Osteocyte (in vitro differentiated cells): ENCODE data around the gene FUOM. TPM values are rescaled to one million over a fixed set of nuclear protein-coding genes. Genes with fewer than 3 reads are reported as not detected.
A peak's percentile ranks its signal among the peaks of the same experiment; 100 is the strongest.

Experiments used
- DNase-seq: peaks from one replicate; pipeline ENCODE4 v3.0.0; 2021; ENCODE audit warnings: mixed read lengths; ENCODE audit not compliant: unreplicated experiment; ENCODE audit errors: extremely low spot score
- H3K27ac Mint-ChIP-seq: one replicate; pipeline ENCODE4 v1.8.0; 2021; ENCODE audit warnings: mild to moderate bottlenecking, mixed read lengths; ENCODE audit not compliant: unreplicated experiment
- H3K27me3 Mint-ChIP-seq: one replicate; pipeline ENCODE4 v1.8.0; 2021; ENCODE audit warnings: mixed read lengths; ENCODE audit not compliant: unreplicated experiment
- H3K36me3 Mint-ChIP-seq: one replicate; pipeline ENCODE4 v1.8.0; 2021; ENCODE audit warnings: mixed read lengths; ENCODE audit not compliant: unreplicated experiment
- H3K4me1 Mint-ChIP-seq: one replicate; pipeline ENCODE4 v1.8.0; 2021; ENCODE audit warnings: mixed read lengths; ENCODE audit not compliant: unreplicated experiment
- H3K4me3 Mint-ChIP-seq: one replicate; pipeline ENCODE4 v1.8.0; 2021; ENCODE audit warnings: mild to moderate bottlenecking, moderate library complexity, mixed read lengths; ENCODE audit not compliant: unreplicated experiment
- H3K9me3 Mint-ChIP-seq: one replicate; pipeline ENCODE4 v1.8.0; 2021; ENCODE audit warnings: mixed read lengths; ENCODE audit not compliant: unreplicated experiment
- long read RNA-seq: library from polyadenylated mRNA; unstranded; transcript quantifications from one replicate; pipeline ENCODE4 v2.0.0, GENCODE V29; 2021
- total RNA-seq: library from RNA; stranded (reverse); gene quantifications from 2 replicates; pipeline ENCODE4 v1.2.1, GENCODE V29; 2021
- TF ChIP-seq, protein P1 (sequence below): fragments of 200-600 bp; sonication (generic); IDR thresholded peaks from 2 replicates; pipeline ENCODE4 v1.5.0; 2021; ENCODE audit warnings: antibody characterized with exemption, mild to moderate bottlenecking, moderate library complexity

Gene FUOM
- total RNA-seq, result 20.5 and 24.0 TPM in 2 replicates
- long read RNA-seq, partial matches to known transcripts, result 1 of 4 reads
- long read RNA-seq, other reads (novel, unspliced or antisense), result 1 of 4 reads

GRCh38 chr10:133357285-133358161 lies at the start of gene FUOM:
Gene FUOM (minus strand): TSS chr10:133358019. CDS start chr10:133358007, 12 bp downstream.
- H3K27ac Mint-ChIP-seq, result no peak within 1 kb of the TSS

DNA sequence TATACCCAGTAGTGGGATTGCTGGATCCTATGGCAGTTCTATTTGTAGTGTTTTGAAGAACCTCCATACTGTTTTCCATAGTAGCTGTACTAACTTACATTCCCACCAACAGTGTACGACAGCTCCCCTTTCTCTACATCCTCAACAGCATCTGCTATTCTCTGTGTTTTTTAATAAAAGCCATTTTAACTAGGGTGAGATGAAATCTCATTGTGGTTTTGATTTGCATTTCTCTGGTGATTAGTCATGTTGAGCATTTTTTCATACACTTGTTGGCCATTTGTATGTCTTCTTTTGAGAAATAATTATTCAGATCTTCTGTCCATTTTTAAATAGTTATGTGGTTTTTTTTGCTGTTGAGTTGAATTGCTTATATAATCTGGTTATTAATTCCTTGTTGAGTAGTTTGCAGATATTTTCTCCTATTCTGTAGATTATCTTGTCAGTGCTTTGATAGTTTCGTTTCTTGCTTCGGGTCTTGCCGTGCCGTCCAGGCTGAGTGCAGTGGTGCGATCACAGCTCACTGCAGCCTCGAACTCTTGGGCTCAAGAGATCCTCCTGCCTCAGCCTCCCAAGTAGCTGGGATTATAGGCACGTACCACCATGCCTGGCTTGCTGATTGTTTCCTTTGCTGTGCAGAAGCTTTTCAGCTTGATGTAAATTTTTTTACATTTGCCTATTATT lies 48.2 kb upstream of the FUOM start:
- Mint-ChIP-seq H3K27ac (no peak overlapping the region), H3K36me3 (peaks cover 81% of the 10 kb centered on the region), H3K27me3 (no peaks in the 10 kb centered on the region), H3K9me3 (peaks cover 24% of the 10 kb centered on the region), H3K4me1 (no peaks in the 10 kb centered on the region), H3K4me3 (no peak overlapping the region)
- DNase-seq, result no peak
- TF ChIP-seq, protein P1, sequence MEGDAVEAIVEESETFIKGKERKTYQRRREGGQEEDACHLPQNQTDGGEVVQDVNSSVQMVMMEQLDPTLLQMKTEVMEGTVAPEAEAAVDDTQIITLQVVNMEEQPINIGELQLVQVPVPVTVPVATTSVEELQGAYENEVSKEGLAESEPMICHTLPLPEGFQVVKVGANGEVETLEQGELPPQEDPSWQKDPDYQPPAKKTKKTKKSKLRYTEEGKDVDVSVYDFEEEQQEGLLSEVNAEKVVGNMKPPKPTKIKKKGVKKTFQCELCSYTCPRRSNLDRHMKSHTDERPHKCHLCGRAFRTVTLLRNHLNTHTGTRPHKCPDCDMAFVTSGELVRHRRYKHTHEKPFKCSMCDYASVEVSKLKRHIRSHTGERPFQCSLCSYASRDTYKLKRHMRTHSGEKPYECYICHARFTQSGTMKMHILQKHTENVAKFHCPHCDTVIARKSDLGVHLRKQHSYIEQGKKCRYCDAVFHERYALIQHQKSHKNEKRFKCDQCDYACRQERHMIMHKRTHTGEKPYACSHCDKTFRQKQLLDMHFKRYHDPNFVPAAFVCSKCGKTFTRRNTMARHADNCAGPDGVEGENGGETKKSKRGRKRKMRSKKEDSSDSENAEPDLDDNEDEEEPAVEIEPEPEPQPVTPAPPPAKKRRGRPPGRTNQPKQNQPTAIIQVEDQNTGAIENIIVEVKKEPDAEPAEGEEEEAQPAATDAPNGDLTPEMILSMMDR, result no peak

More at GRCh38 chr10:133357285-133358161, at the start of gene FUOM:
- DNase-seq, result peak; percentile 87
- TF ChIP-seq, protein P1, result no peak
- Mint-ChIP-seq H3K4me3 (peak within 1 kb of the TSS; percentile 72), H3K4me1 (no peaks in the 10 kb centered on the region), H3K27me3 (no peaks in the 10 kb centered on the region), H3K9me3 (no peaks in the 10 kb centered on the region), H3K36me3 (peaks cover 8% of the 10 kb centered on the region)

DNA sequence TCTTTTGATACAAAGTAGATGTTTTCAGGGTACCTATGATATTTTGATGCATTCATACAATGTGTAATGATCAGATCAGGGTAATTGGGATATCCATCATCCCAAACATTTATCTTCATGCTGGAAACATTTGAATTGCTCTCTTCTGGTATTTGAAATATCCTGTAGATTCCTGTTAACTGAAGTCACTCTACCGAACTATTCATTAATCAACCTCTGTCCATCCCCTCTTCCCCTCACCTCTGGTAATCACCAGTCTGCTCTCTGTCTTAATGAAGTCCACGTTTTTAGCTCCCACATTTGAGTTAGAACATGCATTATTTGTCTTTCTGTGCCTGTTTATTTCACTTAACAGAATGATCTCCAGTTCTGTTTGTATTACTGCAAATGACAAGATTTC lies 47.5 kb upstream of the FUOM start:
- peaks cover 77% of the 10 kb centered on the region for H3K36me3 Mint-ChIP-seq
- TF ChIP-seq, protein P1, result no peak
- no peaks in the 10 kb centered on the region for H3K4me1 Mint-ChIP-seq
- H3K4me3 Mint-ChIP-seq, result no peak overlapping the region
- H3K9me3 Mint-ChIP-seq, result peaks cover 21% of the 10 kb centered on the region
- no peaks in the 10 kb centered on the region for H3K27me3 Mint-ChIP-seq
- H3K27ac Mint-ChIP-seq, result no peak overlapping the region
- no peak for DNase-seq

DNA sequence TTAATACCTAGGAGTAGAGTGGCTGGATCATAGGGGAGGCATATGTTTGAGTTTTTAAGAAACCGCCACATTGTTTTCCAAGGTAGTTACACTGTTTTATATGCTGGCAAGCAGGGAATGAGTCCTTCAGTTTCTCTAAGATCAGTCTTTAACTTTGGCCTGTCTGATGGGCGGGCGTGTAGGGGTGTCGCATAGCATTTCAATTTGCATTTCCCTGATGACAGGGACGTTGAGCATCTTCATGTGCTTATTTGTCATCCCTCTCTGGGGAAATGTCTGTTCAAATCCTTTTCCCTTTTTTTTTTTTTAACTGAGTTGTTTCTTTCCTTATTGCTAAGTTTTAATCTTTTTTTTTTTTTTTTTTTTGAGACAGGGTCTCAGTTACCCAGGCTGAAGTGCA lies 46.0 kb upstream of the FUOM start:
- H3K27ac Mint-ChIP-seq, result no peak overlapping the region
- TF ChIP-seq, protein P1, result no peak
- no peak overlapping the region for H3K4me3 Mint-ChIP-seq
- DNase-seq, result no peak
- H3K9me3 Mint-ChIP-seq, result peaks cover 11% of the 10 kb centered on the region
- no peaks in the 10 kb centered on the region for H3K27me3 Mint-ChIP-seq
- peaks cover 70% of the 10 kb centered on the region for H3K36me3 Mint-ChIP-seq
- no peaks in the 10 kb centered on the region for H3K4me1 Mint-ChIP-seq

- TF ChIP-seq, protein P1, result no peak
- Mint-ChIP-seq H3K27me3 (no peaks in the 10 kb centered on the region), H3K36me3 (peaks cover 66% of the 10 kb centered on the region), H3K4me3 (no peak overlapping the region), H3K27ac (no peak overlapping the region), H3K9me3 (peaks cover 7% of the 10 kb centered on the region), H3K4me1 (no peaks in the 10 kb centered on the region)
- peak; percentile 69 for DNase-seq
These were observed 45.5 kb upstream of the FUOM start for GRCh38 chr10:133403359-133403758.
